Measurements from ENCODE around the gene AK9.

GRCh38 chr6:109493865-109494264 lies 197.1 kb downstream of the AK9 start:
- TF ChIP-seq EZH2phosphoT487 (IDR thresholded peaks at IDR 0.05) (no peak), CTCF (IDR thresholded peaks at IDR 0.05) (no peak), EZH2 (IDR thresholded peaks at IDR 0.05) (no peak)

Data from neural progenitor cell (in vitro differentiated cells).